ENCODE results near the gene DDIT3. TPM values are rescaled to one million over a fixed set of nuclear protein-coding genes. Genes with fewer than 3 reads are reported as not detected.
"Not testable (repeated sequence)": the region's sequence is repeated elsewhere in the genome, so short reads cannot be mapped to it uniquely, and the experiment has no call there.

DDIT3 gene
- total RNA-seq, 1 donor from 2014 or later, result 70.9 TPM

- peaks cover 17% of the 10 kb centered on the region for H3K36me3 Mint-ChIP-seq (ENCODE audit: unreplicated experiment)
- H3K27me3 Mint-ChIP-seq (ENCODE audit: unreplicated experiment), result peaks cover 1% of the 10 kb centered on the region
- no peak for TF ChIP-seq CTCF (IDR thresholded peaks at IDR 0.05; ENCODE audit: partially characterized antibody, unreplicated experiment)
- no peak for DNase-seq
- no peak overlapping the region for H3K4me3 Mint-ChIP-seq (ENCODE audit: unreplicated experiment)
- no peaks in the 10 kb centered on the region for H3K4me1 Mint-ChIP-seq (ENCODE audit: low read depth, unreplicated experiment)
- no peak overlapping the region for H3K27ac Mint-ChIP-seq (ENCODE audit: unreplicated experiment)
- H3K9me3 Mint-ChIP-seq (ENCODE audit: unreplicated experiment), result peaks cover 3% of the 10 kb centered on the region
These were observed 43.0 kb upstream of the DDIT3 start for GRCh38 chr12:57563358-57563757.

GRCh38 chr12:57561117-57561516, 40.8 kb upstream of the DDIT3 start:
- not testable (repeated sequence) for H3K4me1 Mint-ChIP-seq (ENCODE audit: low read depth, unreplicated experiment); H3K27ac Mint-ChIP-seq (ENCODE audit: unreplicated experiment); DNase-seq; H3K4me3 Mint-ChIP-seq (ENCODE audit: unreplicated experiment); H3K9me3 Mint-ChIP-seq (ENCODE audit: unreplicated experiment); H3K27me3 Mint-ChIP-seq (ENCODE audit: unreplicated experiment)
- peaks cover 16% of the 10 kb centered on the region for H3K36me3 Mint-ChIP-seq (ENCODE audit: unreplicated experiment)

- no peak for TF ChIP-seq CTCF (IDR thresholded peaks at IDR 0.05; ENCODE audit: partially characterized antibody, unreplicated experiment)
- Mint-ChIP-seq H3K4me3 (ENCODE audit: unreplicated experiment) (no peak overlapping the region), H3K27me3 (ENCODE audit: unreplicated experiment) (peaks cover 1% of the 10 kb centered on the region), H3K4me1 (ENCODE audit: low read depth, unreplicated experiment) (peaks cover 8% of the 10 kb centered on the region), H3K27ac (ENCODE audit: unreplicated experiment) (no peak overlapping the region), H3K36me3 (ENCODE audit: unreplicated experiment) (peaks cover 16% of the 10 kb centered on the region), H3K9me3 (ENCODE audit: unreplicated experiment) (peaks cover 3% of the 10 kb centered on the region)
- DNase-seq, result no peak
These were observed 40.2 kb upstream of the DDIT3 start for GRCh38 chr12:57560516-57560915.

- H3K4me1 Mint-ChIP-seq (ENCODE audit: low read depth, unreplicated experiment), result peaks cover 20% of the 10 kb centered on the region
- DNase-seq, result no peak
- H3K4me3 Mint-ChIP-seq (ENCODE audit: unreplicated experiment), result no peak overlapping the region
These were observed 38.5 kb upstream of the DDIT3 start for GRCh38 chr12:57558864-57559263.

GRCh38 chr12:57554897-57555296, 34.6 kb upstream of the DDIT3 start:
- H3K4me1 Mint-ChIP-seq (ENCODE audit: low read depth, unreplicated experiment), result peaks cover 34% of the 10 kb centered on the region
- no peak for DNase-seq
- no peak for TF ChIP-seq CTCF (IDR thresholded peaks at IDR 0.05; ENCODE audit: partially characterized antibody, unreplicated experiment)
- no peaks in the 10 kb centered on the region for H3K36me3 Mint-ChIP-seq (ENCODE audit: unreplicated experiment)
- H3K9me3 Mint-ChIP-seq (ENCODE audit: unreplicated experiment), result peaks cover 12% of the 10 kb centered on the region
- peak overlapping the region; percentile 17 for H3K27ac Mint-ChIP-seq (ENCODE audit: unreplicated experiment)
- peak overlapping the region; percentile 97 for H3K4me3 Mint-ChIP-seq (ENCODE audit: unreplicated experiment)
- peaks cover 19% of the 10 kb centered on the region for H3K27me3 Mint-ChIP-seq (ENCODE audit: unreplicated experiment)

More at GRCh38 chr12:57558864-57559263, 38.5 kb upstream of the DDIT3 start:
- Mint-ChIP-seq H3K27ac (ENCODE audit: unreplicated experiment) (no peak overlapping the region), H3K36me3 (ENCODE audit: unreplicated experiment) (peaks cover 7% of the 10 kb centered on the region), H3K27me3 (ENCODE audit: unreplicated experiment) (peaks cover 3% of the 10 kb centered on the region), H3K9me3 (ENCODE audit: unreplicated experiment) (peaks cover 5% of the 10 kb centered on the region)
- no peak for TF ChIP-seq CTCF (IDR thresholded peaks at IDR 0.05; ENCODE audit: partially characterized antibody, unreplicated experiment)

All from glutamatergic neuron (in vitro differentiated cells).